A549 (cell line): ENCODE measurements around the gene INSL4. TPM values are rescaled to one million over a fixed set of nuclear protein-coding genes. Genes with fewer than 3 reads are reported as not detected.

Experiments used
- ATAC-seq, 2 experiments: fragments of 200-7000 bp in 1 of 2; fragments of >200 bp in 1 of 2; cut with Nextera tagmentation in 1 of 2; cut with Tn5 transposase in 1 of 2; 3 replicates each; pipeline versions ENCODE4 v1.8.0 to v1.9.1; 2018 to 2020; ENCODE audit warnings: mild to moderate bottlenecking in 1 of 2, moderate library complexity in 1 of 2
- CTCF ChIA-PET: fragments of 300-600 bp; sonication (Branson Sonifier 250); formaldehyde crosslinking; extraction: SDS; loops from one replicate; lab custom pipeline; 2021; ENCODE audit warnings: antibody characterized with exemption, inconsistent platforms; lab: Yijun Ruan, JAX
- POLR2A ChIA-PET: fragments of 350-600 bp; formaldehyde crosslinking; extraction: SDS; loops from one replicate; lab custom pipeline; 2021; ENCODE audit warnings: antibody characterized with exemption, inconsistent platforms; lab: Yijun Ruan, JAX
- DNase-seq, 2 experiments: peaks; one replicate each; pipeline versions ENCODE4 v3.0.0 to v3.0.0-alpha.2; 2011 to 2016; ENCODE audit warnings: low read depth in 1 of 2, low spot score in 1 of 2
- FAIRE-seq: peaks from 2 replicates; lab custom pipeline; 2011; peaks lifted over from hg19 to GRCh38; lab: Jason Lieb, UNC
- H3K27ac ChIP-seq, 2 experiments: fragments of >200 bp; sonication (Bioruptor Twin); formaldehyde crosslinking; 3 replicates each; pipeline ENCODE4 v1.5.1; 2016 to 2017
- H3K4me1 ChIP-seq: fragments of >200 bp; sonication (Bioruptor Twin); formaldehyde crosslinking; 3 replicates; pipeline ENCODE4 v1.6.1; 2016
- H3K4me2 ChIP-seq: fragments of >200 bp; sonication (Bioruptor Twin); formaldehyde crosslinking; 3 replicates; pipeline ENCODE4 v1.6.1; 2016
- H3K4me3 ChIP-seq: fragments of >200 bp; sonication (Bioruptor Twin); formaldehyde crosslinking; 3 replicates; pipeline ENCODE4 v1.5.1; 2016
- H3K9me3 ChIP-seq: fragments of >200 bp; sonication (Bioruptor Twin); formaldehyde crosslinking; 3 replicates; pipeline ENCODE4 v1.6.1; 2016
- BHLHE40 ChIP-seq: IDR thresholded peaks from 2 replicates; pipeline ENCODE4 v1.6.1; 2012; ENCODE audit warnings: low read depth, low read length, inconsistent platforms
- CEBPB ChIP-seq, 2 experiments: fragments of >200 bp in 1 of 2; sonication (Bioruptor Twin) in 1 of 2; formaldehyde crosslinking in 1 of 2; IDR thresholded peaks; 2 replicates each; pipeline ENCODE4 v1.6.1; 2012 to 2016
- EHF ChIP-seq: fragments of 250-450 bp; sonication (Bioruptor Pico); IDR thresholded peaks from 2 replicates; pipeline ENCODE4 v1.5.0; 2020; ENCODE audit warnings: mild to moderate bottlenecking
- EHMT2 ChIP-seq: fragments of 200-600 bp; sonication (generic); IDR thresholded peaks from 2 replicates; pipeline ENCODE4 v1.6.1; 2016; ENCODE audit warnings: antibody characterized with exemption, low read depth, mild to moderate bottlenecking, moderate library complexity
- EP300 ChIP-seq, 2 experiments: fragments of >200 bp; sonication (Bioruptor Twin); formaldehyde crosslinking; IDR thresholded peaks; 2 replicates in 1 of 2; 3 replicates in 1 of 2; pipeline ENCODE4 v1.6.1; 2016 to 2017
- FOXS1 ChIP-seq: fragments of 250-450 bp; sonication (Bioruptor Pico); IDR thresholded peaks from 2 replicates; pipeline ENCODE4 v1.5.0; 2020; ENCODE audit warnings: mild to moderate bottlenecking, moderate library complexity
- HDAC2 ChIP-seq: fragments of 200-600 bp; sonication (generic); IDR thresholded peaks from 2 replicates; pipeline ENCODE4 v1.6.1; 2016
- HEYL ChIP-seq: fragments of 250-450 bp; sonication (Bioruptor Pico); IDR thresholded peaks from 2 replicates; pipeline ENCODE4 v1.8.0; 2021; ENCODE audit warnings: mild to moderate bottlenecking, moderate library complexity
- HOXA7 ChIP-seq: fragments of 250-450 bp; sonication (Bioruptor Pico); IDR thresholded peaks from 2 replicates; pipeline ENCODE4 v1.5.0; 2020; ENCODE audit warnings: mild to moderate bottlenecking, moderate library complexity
- HOXB5 ChIP-seq: fragments of 250-450 bp; sonication (Bioruptor Pico); IDR thresholded peaks from 2 replicates; pipeline ENCODE4 v1.5.0; 2020; ENCODE audit warnings: mild to moderate bottlenecking, moderate library complexity
- JUNB ChIP-seq: fragments of >200 bp; sonication (Bioruptor Twin); formaldehyde crosslinking; IDR thresholded peaks from 2 replicates; pipeline ENCODE4 v1.6.1; 2016
- MAFK ChIP-seq: fragments of 450-650 bp; IDR thresholded peaks from 2 replicates; pipeline ENCODE4 v1.6.1; 2014; ENCODE audit not compliant: partially characterized antibody
- MAZ ChIP-seq: fragments of 150-350 bp; IDR thresholded peaks from 2 replicates; pipeline ENCODE4 v1.6.1; 2014; ENCODE audit warnings: antibody characterized with exemption, low read depth, low read length, borderline replicate concordance
- NPAS2 ChIP-seq: fragments of 250-450 bp; sonication (Bioruptor Pico); IDR thresholded peaks from 2 replicates; pipeline ENCODE4 v1.8.0; 2022; ENCODE audit warnings: mild to moderate bottlenecking, moderate library complexity, borderline replicate concordance
- PHF8 ChIP-seq: fragments of 200-600 bp; sonication (generic); IDR thresholded peaks from 2 replicates; pipeline ENCODE4 v1.6.1; 2016; ENCODE audit warnings: low read depth, mild to moderate bottlenecking, antibody characterized with exemption, moderate library complexity, borderline replicate concordance
- POLR2A ChIP-seq: IDR thresholded peaks from 2 replicates; pipeline ENCODE4 v1.6.1; 2012; ENCODE audit warnings: mild to moderate bottlenecking, low read length
- ZC3H11A ChIP-seq: fragments of 450-650 bp; IDR thresholded peaks from 2 replicates; pipeline ENCODE4 v1.6.1; 2014; ENCODE audit warnings: antibody characterized with exemption, mild to moderate bottlenecking
- ZNF302 ChIP-seq: fragments of 250-450 bp; sonication (Bioruptor Pico); IDR thresholded peaks from 2 replicates; pipeline ENCODE4 v1.9.0; 2021; ENCODE audit warnings: inconsistent platforms, mild to moderate bottlenecking, moderate library complexity
- ZSCAN20 ChIP-seq: fragments of 250-450 bp; sonication (Bioruptor Pico); IDR thresholded peaks from 2 replicates; pipeline ENCODE4 v1.8.0; 2022; ENCODE audit warnings: mild to moderate bottlenecking, moderate library complexity
- WGBS: methylation state at CpG from one replicate; pipeline ENCODE4 v1.1.6; 2017; ENCODE audit errors: missing lambda C conversion rate; 5-methylcytosine and 5-hydroxymethylcytosine counted together
- polyA plus RNA-seq, 4 experiments: library from polyadenylated mRNA; depleted of rRNA in 3 of 4; stranded (reverse); fragments of >200 nt; fragmentation: RNase III in 1 of 4; extraction: RNeasy Plus Mini Kit Qiagen cat#74134 plus additional on column Dnase treatment in 1 of 4; gene quantifications; 2 replicates in 3 of 4; 3 replicates in 1 of 4; pipeline ENCODE4 v1.2.3, GENCODE V29; 2011 to 2017
- TF ChIP-seq, protein P1 (sequence below): fragments of >200 bp; sonication (Bioruptor Twin); formaldehyde crosslinking; IDR thresholded peaks from 3 replicates; pipeline ENCODE4 v1.5.1; 2016
- TF ChIP-seq, protein P2 (sequence below): fragments of 250-450 bp; sonication (Bioruptor Pico); IDR thresholded peaks from 2 replicates; pipeline ENCODE4 v1.5.0; 2021; ENCODE audit warnings: mild to moderate bottlenecking, moderate library complexity, borderline replicate concordance
- TF ChIP-seq, protein P3 (sequence below): fragments of 200-600 bp; sonication (generic); IDR thresholded peaks from 2 replicates; pipeline ENCODE4 v1.6.1; 2016; ENCODE audit warnings: antibody characterized with exemption, mild to moderate bottlenecking, moderate library complexity
- TF ChIP-seq, protein P4 (sequence below): IDR thresholded peaks from 2 replicates; pipeline ENCODE4 v1.6.1; 2012
- TF ChIP-seq, protein P5 (sequence below): fragments of >200 bp; sonication (Bioruptor Twin); formaldehyde crosslinking; IDR thresholded peaks from 3 replicates; pipeline ENCODE4 v1.6.1; 2016

INSL4 gene
- polyA plus RNA-seq, 2 of the 4 experiments (the other 2 are of a cell fraction): 12.1 to 54.0 TPM

DNA sequence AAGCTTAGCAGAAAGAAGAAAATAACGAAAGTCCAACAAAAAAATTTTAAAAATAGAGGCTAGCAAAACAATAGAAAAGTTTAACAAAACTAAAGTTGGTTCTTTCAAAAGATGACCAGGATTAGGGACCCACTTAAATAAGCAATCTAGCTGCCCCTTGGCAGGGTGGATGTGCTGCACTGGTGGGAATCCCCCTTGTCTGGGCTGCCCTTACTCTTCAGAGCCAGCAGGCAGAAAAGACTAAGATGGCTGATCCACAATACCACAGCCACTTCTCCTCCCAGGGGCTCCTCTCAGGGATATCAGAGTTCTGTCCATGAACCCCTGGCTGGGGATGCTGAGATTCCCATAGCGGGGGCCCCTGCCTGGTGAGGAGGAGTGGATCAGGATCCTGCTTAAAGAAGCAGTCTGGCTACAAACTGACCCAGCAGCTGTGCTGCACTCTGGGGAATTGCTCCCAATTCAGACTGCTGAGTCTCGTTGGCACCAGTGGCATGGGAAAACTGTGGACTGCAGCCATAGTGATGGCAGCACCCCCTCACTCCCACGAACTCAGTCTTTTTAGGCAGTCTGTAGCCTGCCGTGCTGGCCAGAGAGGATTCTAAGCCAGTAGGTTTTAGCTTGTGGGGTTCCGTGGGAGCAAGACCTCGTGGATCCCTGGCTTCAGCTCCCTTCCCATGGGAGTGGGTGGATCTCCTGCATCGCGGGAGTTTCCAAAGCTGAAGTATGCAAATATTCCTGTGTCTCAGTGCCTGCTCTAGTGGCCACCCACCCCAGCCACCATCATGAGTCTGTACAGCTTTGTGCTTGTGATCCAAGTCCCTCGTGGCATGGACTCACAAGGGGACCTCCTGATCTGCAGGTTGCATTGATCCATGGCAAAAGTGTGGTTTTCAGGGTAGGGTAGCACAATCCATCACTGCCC lies 42.9 kb upstream of the INSL4 start:
- no peak overlapping the region; a peak in 1 of 6 replicates for H3K27ac ChIP-seq
- H3K4me3 ChIP-seq: no peak overlapping the region
- CTCF ChIA-PET: interaction anchor here (1.1 to 5.7 kb wide), 12 partner anchors 8 to 412 kb away, joined by 3 to 114 read pairs (median 4); partner anchors contain the start of gene PLGRKT
- 71% methylated on average over 10 of the region's 10 CpGs for WGBS
- no peak overlapping the region for H3K4me2 ChIP-seq
- H3K9me3 ChIP-seq: no peaks in the 10 kb centered on the region
- FAIRE-seq (no peak), ATAC-seq (no peak; a peak in 1 of 6 replicates), DNase-seq (no peak)
- POLR2A ChIA-PET: no interaction called here
- no peaks in the 10 kb centered on the region for H3K4me1 ChIP-seq
- TF ChIP-seq FOXS1 (CRISPR knock-in tag) (no peak), PHF8 (no peak), EP300 (IDR thresholded peaks at IDR 0.05) (no peak), BHLHE40 (no peak), EHMT2 (no peak), CEBPB (IDR thresholded peaks at IDR 0.05) (no peak), POLR2A (no peak), JUNB (no peak), MAZ (no peak), MAFK (no peak), ZC3H11A (no peak), HOXB5 (CRISPR knock-in tag) (no peak)
- TF ChIP-seq, protein P1, sequence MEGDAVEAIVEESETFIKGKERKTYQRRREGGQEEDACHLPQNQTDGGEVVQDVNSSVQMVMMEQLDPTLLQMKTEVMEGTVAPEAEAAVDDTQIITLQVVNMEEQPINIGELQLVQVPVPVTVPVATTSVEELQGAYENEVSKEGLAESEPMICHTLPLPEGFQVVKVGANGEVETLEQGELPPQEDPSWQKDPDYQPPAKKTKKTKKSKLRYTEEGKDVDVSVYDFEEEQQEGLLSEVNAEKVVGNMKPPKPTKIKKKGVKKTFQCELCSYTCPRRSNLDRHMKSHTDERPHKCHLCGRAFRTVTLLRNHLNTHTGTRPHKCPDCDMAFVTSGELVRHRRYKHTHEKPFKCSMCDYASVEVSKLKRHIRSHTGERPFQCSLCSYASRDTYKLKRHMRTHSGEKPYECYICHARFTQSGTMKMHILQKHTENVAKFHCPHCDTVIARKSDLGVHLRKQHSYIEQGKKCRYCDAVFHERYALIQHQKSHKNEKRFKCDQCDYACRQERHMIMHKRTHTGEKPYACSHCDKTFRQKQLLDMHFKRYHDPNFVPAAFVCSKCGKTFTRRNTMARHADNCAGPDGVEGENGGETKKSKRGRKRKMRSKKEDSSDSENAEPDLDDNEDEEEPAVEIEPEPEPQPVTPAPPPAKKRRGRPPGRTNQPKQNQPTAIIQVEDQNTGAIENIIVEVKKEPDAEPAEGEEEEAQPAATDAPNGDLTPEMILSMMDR: no peak

DNA sequence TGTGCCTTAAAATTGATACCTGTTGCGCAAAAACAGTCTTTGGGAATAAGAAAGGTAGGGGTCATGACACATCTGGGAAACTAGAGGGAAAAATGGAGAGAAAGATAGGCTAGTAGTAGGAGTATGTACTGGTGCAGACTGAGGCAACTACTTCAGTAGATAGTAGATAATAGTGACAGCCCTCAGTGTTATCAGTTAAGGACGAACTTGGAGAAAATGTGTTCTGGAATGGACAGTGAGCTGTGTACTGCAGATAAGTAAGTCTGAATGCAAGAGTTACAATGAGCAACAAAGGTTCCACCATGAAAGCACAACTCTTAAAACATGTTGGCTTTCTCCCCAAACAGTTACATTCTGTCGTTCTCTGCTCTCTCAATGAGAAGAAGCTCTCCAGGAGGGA lies 39.2 kb upstream of the INSL4 start:
- ATAC-seq (no peak), DNase-seq (no peak), FAIRE-seq (no peak)
- WGBS: 66% methylated on average over 3 of the region's 3 CpGs
- no peak overlapping the region for H3K27ac ChIP-seq
- no peaks in the 10 kb centered on the region for H3K4me1 ChIP-seq
- ChIA-PET CTCF (interaction anchor here (0.5 to 1.8 kb wide), 2 partner anchors 127 to 398 kb away, joined by 3 to 6 read pairs; no protein-coding TSS in a partner anchor), POLR2A (no interaction called here)
- H3K4me3 ChIP-seq: no peak overlapping the region
- no peak overlapping the region for H3K4me2 ChIP-seq
- TF ChIP-seq, protein P2, sequence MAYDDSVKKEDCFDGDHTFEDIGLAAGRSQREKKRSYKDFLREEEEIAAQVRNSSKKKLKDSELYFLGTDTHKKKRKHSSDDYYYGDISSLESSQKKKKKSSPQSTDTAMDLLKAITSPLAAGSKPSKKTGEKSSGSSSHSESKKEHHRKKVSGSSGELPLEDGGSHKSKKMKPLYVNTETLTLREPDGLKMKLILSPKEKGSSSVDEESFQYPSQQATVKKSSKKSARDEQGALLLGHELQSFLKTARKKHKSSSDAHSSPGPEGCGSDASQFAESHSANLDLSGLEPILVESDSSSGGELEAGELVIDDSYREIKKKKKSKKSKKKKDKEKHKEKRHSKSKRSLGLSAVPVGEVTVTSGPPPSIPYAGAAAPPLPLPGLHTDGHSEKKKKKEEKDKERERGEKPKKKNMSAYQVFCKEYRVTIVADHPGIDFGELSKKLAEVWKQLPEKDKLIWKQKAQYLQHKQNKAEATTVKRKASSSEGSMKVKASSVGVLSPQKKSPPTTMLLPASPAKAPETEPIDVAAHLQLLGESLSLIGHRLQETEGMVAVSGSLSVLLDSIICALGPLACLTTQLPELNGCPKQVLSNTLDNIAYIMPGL (CRISPR knock-in tag): no peak
- TF ChIP-seq ZNF302 (CRISPR knock-in tag) (no peak), HOXB5 (CRISPR knock-in tag) (no peak), ZSCAN20 (CRISPR knock-in tag) (no peak)
- H3K9me3 ChIP-seq: no peaks in the 10 kb centered on the region

DNA sequence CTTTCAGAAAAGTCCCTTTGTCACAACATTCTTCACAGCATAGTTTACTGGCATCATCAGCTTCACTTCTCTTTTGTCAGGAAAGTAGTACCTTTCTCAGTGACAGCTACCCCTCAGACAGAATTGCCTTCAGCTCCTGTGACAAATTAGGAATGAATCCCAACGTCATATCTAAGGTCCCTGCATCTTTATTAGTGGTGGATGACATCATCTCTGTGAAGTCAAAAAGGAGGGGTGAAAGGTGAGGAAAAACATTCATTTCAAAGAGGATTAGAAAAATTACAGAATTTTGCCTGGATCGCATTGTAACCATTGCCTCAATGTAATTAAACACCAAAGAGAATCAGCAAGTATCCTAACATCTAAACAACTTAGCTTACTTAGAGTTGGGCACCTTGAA lies 37.9 kb upstream of the INSL4 start:
- DNase-seq (no peak), ATAC-seq (no peak), FAIRE-seq (no peak)
- Histone ChIP-seq H3K4me2 (no peak overlapping the region), H3K9me3 (peaks cover 5% of the 10 kb centered on the region; the same call in 1 of the 3 replicates), H3K27ac (no peak overlapping the region), H3K4me3 (no peak overlapping the region), H3K4me1 (no peaks in the 10 kb centered on the region)
- TF ChIP-seq EHF (CRISPR knock-in tag) (no peak), FOXS1 (CRISPR knock-in tag) (no peak), HDAC2 (no peak), HOXA7 (CRISPR knock-in tag) (no peak), MAZ (no peak), HEYL (no peak), NPAS2 (CRISPR knock-in tag) (no peak), PHF8 (no peak)
- TF ChIP-seq, protein P3, sequence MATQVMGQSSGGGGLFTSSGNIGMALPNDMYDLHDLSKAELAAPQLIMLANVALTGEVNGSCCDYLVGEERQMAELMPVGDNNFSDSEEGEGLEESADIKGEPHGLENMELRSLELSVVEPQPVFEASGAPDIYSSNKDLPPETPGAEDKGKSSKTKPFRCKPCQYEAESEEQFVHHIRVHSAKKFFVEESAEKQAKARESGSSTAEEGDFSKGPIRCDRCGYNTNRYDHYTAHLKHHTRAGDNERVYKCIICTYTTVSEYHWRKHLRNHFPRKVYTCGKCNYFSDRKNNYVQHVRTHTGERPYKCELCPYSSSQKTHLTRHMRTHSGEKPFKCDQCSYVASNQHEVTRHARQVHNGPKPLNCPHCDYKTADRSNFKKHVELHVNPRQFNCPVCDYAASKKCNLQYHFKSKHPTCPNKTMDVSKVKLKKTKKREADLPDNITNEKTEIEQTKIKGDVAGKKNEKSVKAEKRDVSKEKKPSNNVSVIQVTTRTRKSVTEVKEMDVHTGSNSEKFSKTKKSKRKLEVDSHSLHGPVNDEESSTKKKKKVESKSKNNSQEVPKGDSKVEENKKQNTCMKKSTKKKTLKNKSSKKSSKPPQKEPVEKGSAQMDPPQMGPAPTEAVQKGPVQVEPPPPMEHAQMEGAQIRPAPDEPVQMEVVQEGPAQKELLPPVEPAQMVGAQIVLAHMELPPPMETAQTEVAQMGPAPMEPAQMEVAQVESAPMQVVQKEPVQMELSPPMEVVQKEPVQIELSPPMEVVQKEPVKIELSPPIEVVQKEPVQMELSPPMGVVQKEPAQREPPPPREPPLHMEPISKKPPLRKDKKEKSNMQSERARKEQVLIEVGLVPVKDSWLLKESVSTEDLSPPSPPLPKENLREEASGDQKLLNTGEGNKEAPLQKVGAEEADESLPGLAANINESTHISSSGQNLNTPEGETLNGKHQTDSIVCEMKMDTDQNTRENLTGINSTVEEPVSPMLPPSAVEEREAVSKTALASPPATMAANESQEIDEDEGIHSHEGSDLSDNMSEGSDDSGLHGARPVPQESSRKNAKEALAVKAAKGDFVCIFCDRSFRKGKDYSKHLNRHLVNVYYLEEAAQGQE: no peak
- TF ChIP-seq, protein P4, sequence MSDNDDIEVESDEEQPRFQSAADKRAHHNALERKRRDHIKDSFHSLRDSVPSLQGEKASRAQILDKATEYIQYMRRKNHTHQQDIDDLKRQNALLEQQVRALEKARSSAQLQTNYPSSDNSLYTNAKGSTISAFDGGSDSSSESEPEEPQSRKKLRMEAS: no peak
- TF ChIP-seq, protein P5, sequence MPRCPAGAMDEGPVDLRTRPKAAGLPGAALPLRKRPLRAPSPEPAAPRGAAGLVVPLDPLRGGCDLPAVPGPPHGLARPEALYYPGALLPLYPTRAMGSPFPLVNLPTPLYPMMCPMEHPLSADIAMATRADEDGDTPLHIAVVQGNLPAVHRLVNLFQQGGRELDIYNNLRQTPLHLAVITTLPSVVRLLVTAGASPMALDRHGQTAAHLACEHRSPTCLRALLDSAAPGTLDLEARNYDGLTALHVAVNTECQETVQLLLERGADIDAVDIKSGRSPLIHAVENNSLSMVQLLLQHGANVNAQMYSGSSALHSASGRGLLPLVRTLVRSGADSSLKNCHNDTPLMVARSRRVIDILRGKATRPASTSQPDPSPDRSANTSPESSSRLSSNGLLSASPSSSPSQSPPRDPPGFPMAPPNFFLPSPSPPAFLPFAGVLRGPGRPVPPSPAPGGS: no peak
- ChIA-PET POLR2A (no interaction called here), CTCF (interaction anchor here (1.8 kb wide), 1 partner anchor 397 kb away, joined by 6 read pairs; no protein-coding TSS in a partner anchor)
- 49% methylated on average over 2 of the region's 2 CpGs for WGBS
